MCF 10A (cell line): ENCODE data around the gene ADM2. TPM values are rescaled to one million over a fixed set of nuclear protein-coding genes. Genes with fewer than 3 reads are reported as not detected.

Experiments used
- BruUV-seq: library from RNA; stranded (reverse); fragments of 400-500 nt; replicated peaks from 2 replicates; lab custom pipeline; 2021; lab: Mats Ljungman, UMichigan
- CTCF ChIA-PET: fragments of 300-600 bp; sonication (Branson Sonifier 250); formaldehyde crosslinking; extraction: SDS; loops from one replicate; lab custom pipeline; 2021; ENCODE audit warnings: antibody characterized with exemption, inconsistent platforms; lab: Yijun Ruan, JAX
- POLR2A ChIA-PET: fragments of 300-600, 350-650 bp; sonication (Branson Sonifier 250); formaldehyde crosslinking; extraction: SDS; loops from one replicate; lab custom pipeline; 2020; ENCODE audit warnings: antibody characterized with exemption, inconsistent platforms; lab: Yijun Ruan, JAX
- DNase-seq: peaks from one replicate; pipeline ENCODE4 v3.0.0-alpha.2; 2018; ENCODE audit not compliant: unreplicated experiment
- H3K27ac Mint-ChIP-seq: one replicate; pipeline ENCODE4 v1.8.0; 2022; ENCODE audit warnings: mild to moderate bottlenecking, low read depth, mixed read lengths; ENCODE audit not compliant: unreplicated experiment
- H3K27me3 Mint-ChIP-seq: one replicate; pipeline ENCODE4 v1.8.0; 2022; ENCODE audit warnings: mixed read lengths; ENCODE audit not compliant: insufficient read depth, unreplicated experiment
- H3K36me3 Mint-ChIP-seq: one replicate; pipeline ENCODE4 v1.8.0; 2022; ENCODE audit warnings: mild to moderate bottlenecking, moderate library complexity, mixed read lengths; ENCODE audit not compliant: insufficient read depth, unreplicated experiment
- H3K4me1 Mint-ChIP-seq: one replicate; pipeline ENCODE4 v1.8.0; 2022; ENCODE audit warnings: mixed read lengths; ENCODE audit not compliant: insufficient read depth, unreplicated experiment
- H3K4me3 Mint-ChIP-seq: one replicate; pipeline ENCODE4 v1.8.0; 2022; ENCODE audit warnings: mild to moderate bottlenecking, moderate library complexity, mixed read lengths; ENCODE audit not compliant: unreplicated experiment
- H3K9me3 Mint-ChIP-seq: one replicate; pipeline ENCODE4 v1.8.0; 2022; ENCODE audit warnings: mixed read lengths; ENCODE audit not compliant: unreplicated experiment
- intact Hi-C: fragments of 100-400 bp; cut with micrococcal nuclease; formaldehyde crosslinking; loops from 2 replicates; pipeline ENCODE4 v1.14.1; 2022
- total RNA-seq: library from RNA; stranded (reverse); gene quantifications from 2 replicates; pipeline ENCODE4 v1.2.3, GENCODE V29; 2022
- TF ChIP-seq, protein P1 (sequence below): fragments of 200-600 bp; IDR thresholded peaks from one replicate; pipeline ENCODE4 v1.8.0; 2022; ENCODE audit warnings: antibody characterized with exemption, mild to moderate bottlenecking; ENCODE audit not compliant: unreplicated experiment

Gene ADM2
- total RNA-seq, 1 experiment from 2014 or later = 39.7 TPM

DNA sequence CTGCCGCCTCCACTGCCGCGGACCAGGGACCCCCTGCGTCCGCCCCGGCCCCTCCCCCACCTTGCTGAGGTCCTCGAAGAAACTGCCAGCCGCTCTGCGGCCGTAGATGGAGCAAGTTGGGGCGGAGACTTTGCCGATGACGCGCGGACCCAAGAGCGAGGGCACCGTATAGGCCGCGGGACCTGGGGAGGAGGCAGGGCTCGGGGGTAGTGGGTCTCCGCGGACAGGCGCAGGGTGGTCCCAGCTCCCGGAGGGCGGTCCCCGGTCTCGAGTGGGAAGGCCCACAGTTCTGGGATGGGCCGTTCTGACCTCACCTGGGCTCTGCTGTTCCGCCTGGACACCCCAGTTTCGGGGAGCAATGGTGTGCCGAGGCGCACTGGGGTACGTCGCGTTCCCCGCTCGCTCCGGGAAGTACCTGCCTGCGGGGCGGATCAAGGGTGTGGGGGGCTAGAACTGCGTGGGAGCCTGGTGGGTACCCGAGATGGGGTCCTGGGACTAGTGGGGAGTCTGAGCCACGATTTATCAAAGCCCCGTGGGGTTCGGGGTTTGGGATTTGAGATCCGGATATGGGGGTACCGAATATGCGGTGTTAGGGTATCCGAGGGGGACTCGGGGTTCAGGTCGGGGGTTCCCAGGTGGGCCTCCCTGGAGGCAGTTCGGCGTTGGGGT lies 49.7 kb downstream of the ADM2 start:
- Mint-ChIP-seq H3K4me1 (peaks cover 22% of the 10 kb centered on the region), H3K27ac (peak overlapping the region; percentile 97), H3K4me3 (peak overlapping the region; percentile 85), H3K36me3 (peaks cover 36% of the 10 kb centered on the region), H3K27me3 (no peaks in the 10 kb centered on the region), H3K9me3 (no peaks in the 10 kb centered on the region)
- TF ChIP-seq, protein P1, sequence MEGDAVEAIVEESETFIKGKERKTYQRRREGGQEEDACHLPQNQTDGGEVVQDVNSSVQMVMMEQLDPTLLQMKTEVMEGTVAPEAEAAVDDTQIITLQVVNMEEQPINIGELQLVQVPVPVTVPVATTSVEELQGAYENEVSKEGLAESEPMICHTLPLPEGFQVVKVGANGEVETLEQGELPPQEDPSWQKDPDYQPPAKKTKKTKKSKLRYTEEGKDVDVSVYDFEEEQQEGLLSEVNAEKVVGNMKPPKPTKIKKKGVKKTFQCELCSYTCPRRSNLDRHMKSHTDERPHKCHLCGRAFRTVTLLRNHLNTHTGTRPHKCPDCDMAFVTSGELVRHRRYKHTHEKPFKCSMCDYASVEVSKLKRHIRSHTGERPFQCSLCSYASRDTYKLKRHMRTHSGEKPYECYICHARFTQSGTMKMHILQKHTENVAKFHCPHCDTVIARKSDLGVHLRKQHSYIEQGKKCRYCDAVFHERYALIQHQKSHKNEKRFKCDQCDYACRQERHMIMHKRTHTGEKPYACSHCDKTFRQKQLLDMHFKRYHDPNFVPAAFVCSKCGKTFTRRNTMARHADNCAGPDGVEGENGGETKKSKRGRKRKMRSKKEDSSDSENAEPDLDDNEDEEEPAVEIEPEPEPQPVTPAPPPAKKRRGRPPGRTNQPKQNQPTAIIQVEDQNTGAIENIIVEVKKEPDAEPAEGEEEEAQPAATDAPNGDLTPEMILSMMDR = no peak
- DNase-seq = peak; percentile 94
- POLR2A ChIA-PET = interaction anchor here (0.6 to 2.3 kb wide), 12 partner anchors 10 to 91 kb away, joined by 3 to 33 read pairs (median 5); partner anchors contain the start of genes CHKB, KLHDC7B, LMF2 and NCAPH2
- intact Hi-C loops = loop anchor here (1.0 to 2.0 kb wide), 2 partner anchors 31 to 90 kb away; partner anchors contain the start of gene SYCE3
- CTCF ChIA-PET = interaction anchor here (0.5 kb wide), 1 partner anchor 54 kb away, joined by 3 read pairs; no protein-coding TSS in a partner anchor
- BruUV-seq = TSS peak; percentile 50

DNA sequence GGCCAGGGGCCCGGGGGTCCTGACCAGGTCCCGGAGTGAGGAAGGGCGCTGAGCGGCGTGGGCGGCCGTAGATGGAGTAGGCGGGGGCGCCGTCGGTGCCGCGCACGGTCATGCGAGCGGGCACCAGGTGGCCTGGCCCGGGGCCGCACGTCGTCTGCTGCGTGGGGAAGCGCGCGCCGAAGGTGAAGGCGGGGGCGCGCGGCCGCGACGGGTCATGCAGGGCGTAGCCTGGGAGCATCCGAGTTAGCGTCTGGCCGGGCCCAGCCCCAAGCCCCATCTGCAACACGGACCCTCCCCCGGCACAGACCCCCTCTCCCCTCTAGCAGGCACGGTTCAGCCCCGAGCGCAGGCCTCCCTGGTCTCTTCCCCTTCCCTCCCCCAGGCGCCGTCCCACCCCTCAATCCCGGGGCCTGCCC lies 50.2 kb downstream of the ADM2 start:
- ChIA-PET CTCF (interaction anchor here (0.5 to 0.9 kb wide), 4 partner anchors 9 to 163 kb away, joined by 3 read pairs; no protein-coding TSS in a partner anchor), POLR2A (interaction anchor here (0.6 to 2.3 kb wide), 11 partner anchors 9 to 91 kb away, joined by 3 to 33 read pairs (median 5); partner anchors contain the start of genes CHKB, KLHDC7B, LMF2 and NCAPH2)
- Mint-ChIP-seq H3K4me1 (peaks cover 22% of the 10 kb centered on the region), H3K9me3 (no peaks in the 10 kb centered on the region), H3K4me3 (peak overlapping the region; percentile 85), H3K36me3 (peaks cover 35% of the 10 kb centered on the region), H3K27ac (peak overlapping the region; percentile 97), H3K27me3 (no peaks in the 10 kb centered on the region)
- intact Hi-C loops = loop anchor here (1.0 to 2.0 kb wide), 2 partner anchors 31 to 89 kb away; partner anchors contain the start of gene SYCE3
- DNase-seq = peak; percentile 75
- BruUV-seq = no TSS peak
- TF ChIP-seq, protein P1 = no peak

DNA sequence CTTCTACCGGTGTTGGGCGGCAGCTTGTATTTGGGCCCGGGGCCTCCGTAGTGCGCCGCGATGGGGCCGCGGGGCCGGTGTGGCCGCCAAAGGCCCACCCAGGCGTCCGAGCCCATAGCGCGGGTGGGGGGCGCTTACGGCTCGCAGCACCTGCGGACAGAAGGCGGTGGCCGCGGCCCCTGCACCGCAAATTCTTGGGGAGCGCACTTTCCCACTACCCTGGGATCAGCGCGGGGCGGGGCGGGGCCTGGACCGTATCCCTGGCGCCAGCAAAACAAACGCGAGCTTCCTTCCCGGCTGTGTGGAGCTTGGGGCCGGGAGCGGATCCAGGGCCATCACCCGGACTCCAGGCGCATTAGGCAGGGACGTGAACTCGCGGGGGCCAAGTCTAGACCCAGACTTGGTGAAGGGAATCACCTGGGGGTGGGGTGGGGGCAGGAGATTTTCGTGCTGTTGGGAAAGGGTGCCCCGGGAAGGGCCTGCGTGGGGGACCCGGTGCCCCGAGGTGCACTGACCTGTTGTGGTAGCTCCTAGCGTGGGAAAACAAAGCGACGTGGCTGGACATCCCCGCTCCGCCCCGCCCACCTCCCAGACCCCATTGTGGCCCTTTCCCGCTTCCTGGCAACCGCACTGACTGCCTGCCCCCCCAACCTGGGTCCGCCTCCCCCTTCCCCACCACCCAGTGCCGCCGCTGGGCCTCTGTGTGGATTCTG lies 50.8 kb downstream of the ADM2 start:
- Mint-ChIP-seq H3K9me3 (no peaks in the 10 kb centered on the region), H3K4me1 (peaks cover 19% of the 10 kb centered on the region), H3K27me3 (no peaks in the 10 kb centered on the region), H3K4me3 (peak overlapping the region; percentile 85), H3K36me3 (peaks cover 34% of the 10 kb centered on the region), H3K27ac (peak overlapping the region; percentile 97)
- TF ChIP-seq, protein P1 = no peak
- intact Hi-C loops = loop anchor here (1.0 to 2.0 kb wide), 3 partner anchors 9 to 89 kb away; partner anchors contain the start of gene SYCE3
- DNase-seq = peak; percentile 77
- no TSS peak for BruUV-seq
- POLR2A ChIA-PET = interaction anchor here (0.7 to 2.3 kb wide), 10 partner anchors 9 to 126 kb away, joined by 3 to 33 read pairs (median 4); partner anchors contain the start of genes CHKB, KLHDC7B, LMF2 and NCAPH2
- CTCF ChIA-PET = interaction anchor here (0.7 to 0.9 kb wide), 3 partner anchors 9 to 164 kb away, joined by 3 read pairs; no protein-coding TSS in a partner anchor
